HCEC 1CT (cell line): ENCODE results near the gene MAN2A1.

ENCODE experiments used
- DNase-seq: peaks from one replicate; pipeline ENCODE4 v3.0.0-alpha.2; 2017

MAN2A1 gene

DNA sequence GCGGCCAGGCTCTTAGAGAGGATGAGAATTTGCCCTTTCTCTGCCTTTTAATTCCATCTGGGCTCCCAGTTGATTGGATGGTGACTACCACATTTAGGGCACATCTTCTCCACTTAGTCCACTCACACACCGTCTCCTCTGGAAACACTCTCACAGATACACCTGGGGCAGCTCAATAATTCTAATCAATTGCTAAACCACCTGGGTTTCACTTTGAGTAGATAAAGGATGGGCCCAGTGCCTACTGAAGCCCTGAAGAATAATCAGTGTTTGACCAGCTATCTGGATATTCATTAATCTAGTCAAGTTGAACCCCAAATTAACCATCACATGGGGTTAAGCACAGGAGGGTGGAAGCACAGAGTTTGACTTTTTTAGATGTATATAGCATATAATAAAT is 19.1 kb downstream of the MAN2A1 start:
- no peak for DNase-seq

DNA sequence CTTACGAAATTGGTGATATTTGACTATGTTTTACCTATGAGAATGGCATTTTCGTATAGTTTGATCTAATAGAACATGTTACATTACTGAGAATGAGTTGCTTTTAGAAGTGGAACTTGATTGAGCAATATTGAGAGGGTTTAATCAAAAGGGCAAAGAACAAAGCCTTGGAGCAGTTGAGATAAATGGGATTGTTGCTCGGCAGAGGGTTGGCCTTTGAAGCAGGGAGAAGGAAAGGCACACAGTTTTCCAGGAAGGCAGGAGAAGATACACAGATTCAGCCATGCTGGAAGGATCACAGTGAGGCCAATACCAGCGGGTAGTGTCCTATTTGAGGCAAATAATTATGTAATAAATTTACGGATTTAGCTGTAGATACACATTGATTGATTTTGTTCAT is 19.5 kb downstream of the MAN2A1 start:
- no peak for DNase-seq

GRCh38 chr5:109711673-109712072 is 21.9 kb downstream of the MAN2A1 start:
- no peak for DNase-seq

DNA sequence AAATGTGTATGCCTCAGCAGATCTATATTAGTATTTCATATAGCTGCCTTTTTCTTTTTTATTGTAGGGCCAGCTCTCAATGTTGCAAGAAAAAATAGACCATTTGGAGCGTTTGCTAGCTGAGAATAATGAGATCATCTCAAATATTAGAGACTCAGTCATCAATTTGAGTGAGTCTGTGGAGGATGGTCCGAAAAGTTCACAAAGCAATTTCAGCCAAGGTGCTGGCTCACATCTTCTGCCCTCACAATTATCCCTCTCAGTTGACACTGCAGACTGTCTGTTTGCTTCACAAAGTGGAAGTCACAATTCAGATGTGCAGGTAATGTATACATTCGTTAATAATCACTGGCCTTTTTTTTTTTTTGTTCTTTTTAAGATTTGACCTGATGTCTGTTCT is 23.7 kb downstream of the MAN2A1 start:
- no peak for DNase-seq

GRCh38 chr5:109714592-109714991 is 24.9 kb downstream of the MAN2A1 start:
- no peak for DNase-seq

DNA sequence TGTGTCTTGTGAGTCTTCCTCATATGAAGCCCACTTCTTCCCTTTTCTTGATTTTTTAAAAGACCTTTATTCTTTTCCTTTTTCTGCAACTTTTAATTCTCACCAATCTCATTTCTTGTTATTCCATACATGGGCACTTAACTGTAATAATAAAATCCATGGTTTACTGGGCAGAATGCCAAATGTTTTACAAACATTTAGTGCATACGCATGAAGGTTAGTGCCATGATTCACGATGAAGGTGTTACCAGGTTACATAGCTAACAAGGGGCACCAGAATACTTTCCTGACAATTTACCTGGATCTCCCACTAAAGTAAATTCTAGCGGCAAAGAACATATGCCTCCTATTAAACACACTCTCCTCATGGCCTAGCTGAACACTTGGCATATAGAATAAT is 28.5 kb downstream of the MAN2A1 start:
- no peak for DNase-seq

DNA sequence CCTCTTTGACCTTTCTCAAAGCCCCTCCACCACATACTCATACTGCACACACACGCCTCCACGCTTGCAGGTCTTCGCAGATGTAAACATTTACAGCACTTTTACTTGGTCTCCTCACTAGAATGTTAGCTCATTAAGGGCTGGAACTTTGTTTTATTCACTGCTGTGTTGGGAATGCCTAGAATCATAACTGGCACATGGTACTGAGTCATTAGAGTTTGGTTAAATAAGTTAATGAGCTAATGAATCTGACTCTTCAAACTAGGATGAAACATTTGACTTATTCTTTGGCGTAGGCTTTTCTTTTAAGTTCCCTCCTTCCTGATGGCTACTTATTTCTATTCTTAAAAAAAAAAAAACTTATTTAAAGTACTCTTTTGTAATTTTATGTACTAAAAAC is 28.9 kb downstream of the MAN2A1 start:
- no peak for DNase-seq

GRCh38 chr5:109719978-109720377 is 30.3 kb downstream of the MAN2A1 start:
- DNase-seq: no peak

DNA sequence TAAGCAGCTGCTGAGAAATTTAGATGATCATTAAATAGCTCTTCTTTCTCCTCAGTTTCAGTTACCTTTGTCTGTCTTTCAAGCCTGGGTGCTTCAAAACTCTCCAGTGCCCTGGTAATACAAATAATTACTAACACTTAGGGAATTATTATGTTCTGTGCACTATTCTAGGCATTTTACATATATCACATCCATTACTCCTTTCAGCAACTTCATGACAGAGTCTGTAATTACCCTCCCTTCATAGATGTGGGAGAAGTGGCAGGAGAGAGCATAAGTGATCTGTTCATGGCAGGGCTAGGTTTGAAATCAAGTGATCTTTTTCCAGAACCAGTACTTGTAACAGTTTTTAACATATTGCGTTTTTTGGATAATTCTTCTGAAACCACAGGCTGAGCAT is 32.0 kb downstream of the MAN2A1 start:
- DNase-seq: no peak

DNA sequence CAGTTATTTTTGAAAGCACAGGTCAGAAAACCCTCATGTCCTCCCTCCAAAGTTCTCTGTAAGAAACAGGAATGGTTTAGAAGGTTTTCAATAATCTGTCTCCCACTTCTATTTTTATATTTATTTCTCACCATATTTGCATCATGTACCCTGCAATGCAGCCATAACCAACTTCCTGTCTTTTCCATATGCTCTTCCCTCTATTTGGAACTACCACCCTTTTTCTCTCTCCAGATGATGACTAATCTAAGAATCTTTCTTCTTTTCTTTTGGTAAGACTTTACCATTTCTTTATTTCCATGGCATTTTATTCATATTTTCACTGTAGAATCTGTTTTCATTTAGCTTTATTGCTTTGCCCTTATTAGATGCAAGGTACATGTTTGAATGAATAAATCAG is 33.9 kb downstream of the MAN2A1 start:
- DNase-seq: peak; percentile 42

GRCh38 chr5:109725135-109725534 is 35.4 kb downstream of the MAN2A1 start:
- DNase-seq: no peak

DNA sequence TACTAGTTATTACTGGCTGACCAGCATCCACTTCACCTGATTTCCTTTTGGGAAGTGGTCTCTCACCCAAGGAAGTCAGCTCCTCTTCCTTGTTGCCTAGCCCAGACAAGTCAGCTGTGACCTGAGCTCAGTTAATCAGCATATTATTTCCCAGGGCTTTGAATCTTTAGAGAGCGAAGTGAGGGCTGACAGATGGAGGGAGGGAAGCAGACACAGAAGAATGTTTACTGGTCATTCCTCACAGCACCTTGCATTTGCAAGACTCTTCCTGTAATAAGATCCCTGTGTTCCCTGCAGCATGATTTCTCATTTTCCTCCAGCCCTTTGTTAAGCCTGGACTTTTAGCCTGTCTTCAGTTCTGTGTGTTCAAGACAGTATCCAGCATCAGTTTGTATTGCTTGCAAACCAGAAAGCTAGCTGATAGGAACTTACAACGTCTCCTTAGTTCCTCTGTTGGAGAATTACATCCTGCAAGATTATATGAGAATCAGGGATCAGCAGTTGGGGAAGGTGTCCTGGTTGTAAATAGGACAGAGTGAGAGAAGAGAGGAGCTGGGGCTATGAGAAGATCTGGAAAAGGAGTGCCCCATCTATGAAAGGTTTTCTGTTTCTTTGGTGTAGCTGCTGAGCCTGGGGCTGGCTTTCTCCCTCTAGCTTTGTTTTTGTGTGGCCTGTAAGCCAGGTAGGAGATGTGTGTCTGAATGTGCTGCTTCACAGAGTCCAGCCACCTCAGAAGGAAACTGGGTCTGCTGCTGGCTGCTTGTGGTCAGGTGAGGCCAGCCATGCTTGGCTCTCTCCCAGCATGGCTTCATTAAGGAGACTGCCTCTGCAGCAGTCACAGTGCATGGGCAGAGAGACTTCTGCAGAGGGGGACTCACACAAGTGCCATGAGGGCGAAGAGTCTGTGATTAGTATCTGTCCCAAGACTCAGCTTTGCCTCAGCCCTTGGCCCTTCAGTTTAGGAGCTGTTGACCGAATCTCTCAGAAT is 50.3 kb downstream of the MAN2A1 start:
- peak; percentile 21 for DNase-seq

- DNase-seq: no peak
Observed at GRCh38 chr5:109740966-109741365, 51.2 kb downstream of the MAN2A1 start.

DNA sequence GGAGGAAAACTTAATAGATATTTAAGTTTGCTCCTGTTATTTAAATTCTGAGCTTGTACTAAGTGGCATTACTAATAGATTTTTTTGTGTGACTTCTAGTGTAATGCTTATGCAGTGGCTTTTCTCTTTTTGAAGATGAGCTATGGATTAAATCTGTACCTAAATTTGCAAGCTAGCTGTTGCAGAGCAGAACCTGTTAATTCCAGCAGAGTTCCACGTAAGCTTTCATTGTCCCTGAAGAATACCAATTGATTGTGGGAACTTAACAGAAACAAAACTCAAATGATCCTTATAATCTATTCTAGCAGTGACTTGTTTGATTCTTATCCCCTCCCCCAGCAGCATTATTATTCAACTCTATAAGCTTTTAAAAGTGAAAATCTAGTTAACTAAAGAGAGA is 51.7 kb downstream of the MAN2A1 start:
- no peak for DNase-seq

DNA sequence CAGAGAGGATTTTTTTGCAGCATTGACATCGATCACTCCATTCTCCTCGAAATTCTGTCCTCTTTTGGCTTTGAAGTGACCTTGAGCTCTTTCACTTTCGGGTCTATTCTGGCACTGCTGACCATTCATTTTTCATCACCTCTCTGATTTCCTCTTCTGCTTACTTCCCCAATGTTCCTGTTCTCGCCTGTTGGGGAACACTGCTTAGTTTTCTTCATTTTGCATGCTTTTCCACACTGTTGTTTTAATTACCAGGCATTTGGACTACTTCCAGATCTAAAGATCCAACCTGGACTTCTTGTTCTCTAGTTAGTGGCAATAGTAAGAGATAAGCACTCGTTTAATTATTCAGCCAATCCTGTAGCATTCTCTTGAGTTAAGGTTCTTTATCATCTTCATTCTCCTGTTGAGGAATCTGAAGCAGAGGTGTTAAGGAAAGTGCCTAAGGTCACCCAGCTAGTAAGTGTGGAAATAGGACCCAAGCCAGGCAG is 53.4 kb downstream of the MAN2A1 start:
- DNase-seq: no peak

GRCh38 chr5:109743770-109744212 is 54.1 kb downstream of the MAN2A1 start:
- peak; percentile 95 for DNase-seq

- no peak for DNase-seq
Observed at GRCh38 chr5:109744261-109744660, 54.5 kb downstream of the MAN2A1 start.

GRCh38 chr5:109748546-109748945 is 58.8 kb downstream of the MAN2A1 start:
- DNase-seq: peak; percentile 32

DNA sequence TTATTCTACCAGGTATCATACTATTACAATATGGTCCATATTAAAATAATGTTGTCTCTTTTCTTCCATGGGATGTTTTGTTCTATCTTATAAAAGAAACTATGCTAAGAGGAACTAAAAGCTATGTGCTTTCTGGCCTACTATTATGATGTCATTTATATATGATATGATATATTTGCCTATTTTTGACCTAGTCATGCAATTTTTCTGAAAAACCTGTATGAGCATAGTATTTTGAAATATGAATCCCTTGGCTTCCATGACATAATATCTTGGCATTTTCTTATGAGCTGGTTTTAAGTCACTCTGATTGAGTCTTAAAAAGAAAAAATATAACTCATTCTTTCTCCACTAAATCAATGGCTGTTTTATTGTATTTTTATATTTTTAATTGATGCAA is 60.7 kb downstream of the MAN2A1 start:
- DNase-seq: peak; percentile 7

DNA sequence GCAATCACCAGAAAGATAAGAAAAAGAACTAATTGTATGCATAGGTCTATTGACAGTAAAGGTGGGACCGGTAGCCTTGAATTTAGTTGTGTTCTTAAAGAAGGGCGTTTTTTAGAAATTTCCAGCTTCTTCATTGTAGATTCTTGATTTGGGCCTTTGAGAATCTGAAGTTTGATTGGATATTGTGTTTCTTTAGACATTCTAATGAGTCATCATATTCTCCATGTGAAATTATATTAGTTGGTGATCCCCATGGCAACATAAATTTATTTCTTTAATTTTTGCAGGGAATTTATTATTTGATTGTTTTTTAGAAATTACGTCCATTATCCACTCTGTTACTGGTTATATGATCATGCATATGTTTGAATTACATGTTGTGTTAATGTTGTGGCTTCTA is 63.6 kb downstream of the MAN2A1 start:
- DNase-seq: no peak

GRCh38 chr5:109754319-109754718 is 64.6 kb downstream of the MAN2A1 start:
- no peak for DNase-seq

DNA sequence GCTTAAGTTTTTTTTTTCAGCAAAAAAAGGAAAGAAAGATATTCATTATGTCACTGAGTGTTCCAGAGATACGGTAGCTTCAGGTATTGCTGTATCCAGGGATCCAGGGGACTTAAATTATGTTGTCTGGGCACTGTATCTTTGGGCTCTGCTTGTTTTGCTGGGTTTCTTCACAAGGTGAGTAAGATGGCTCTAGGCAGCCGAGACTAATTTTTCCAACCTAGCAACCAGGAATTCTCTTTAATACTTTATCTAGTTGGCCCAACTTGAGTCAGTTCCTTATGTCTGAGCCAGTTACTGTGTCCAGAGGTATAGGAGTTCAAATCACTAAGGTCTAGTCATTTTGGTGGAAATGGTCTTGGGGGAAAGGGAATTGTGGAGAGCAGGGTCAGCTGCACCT is 66.0 kb downstream of the MAN2A1 start:
- DNase-seq: no peak

DNA sequence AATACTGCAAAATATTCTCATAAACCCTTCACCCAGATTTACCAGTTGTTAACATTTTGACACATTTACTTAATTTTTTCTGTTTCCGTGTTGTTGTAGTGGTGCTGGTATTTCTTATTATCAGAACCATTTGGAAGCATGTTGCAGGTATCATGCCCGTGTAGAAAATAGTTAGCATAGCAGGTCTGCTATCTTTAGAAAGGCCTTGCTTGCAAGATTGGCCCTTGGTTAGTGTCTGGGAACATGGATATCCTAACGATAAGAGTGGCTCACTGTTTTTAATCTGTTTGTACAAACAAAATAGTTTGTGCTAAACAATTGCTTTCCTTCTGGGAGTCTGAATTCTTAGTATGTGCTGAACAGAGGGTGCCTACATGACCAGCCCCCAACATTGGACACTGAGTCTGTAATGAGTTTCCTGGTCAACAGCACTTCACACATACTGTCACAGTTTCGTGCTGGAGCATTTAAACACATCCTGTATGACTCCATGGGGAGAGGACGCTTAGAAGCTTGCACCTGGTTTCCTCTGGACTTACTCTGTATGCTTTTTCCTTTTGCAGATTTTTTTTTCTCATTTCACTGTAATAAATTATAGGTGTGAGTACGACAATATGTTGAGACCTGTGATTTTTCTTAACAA is 66.9 kb downstream of the MAN2A1 start:
- DNase-seq: no peak

DNA sequence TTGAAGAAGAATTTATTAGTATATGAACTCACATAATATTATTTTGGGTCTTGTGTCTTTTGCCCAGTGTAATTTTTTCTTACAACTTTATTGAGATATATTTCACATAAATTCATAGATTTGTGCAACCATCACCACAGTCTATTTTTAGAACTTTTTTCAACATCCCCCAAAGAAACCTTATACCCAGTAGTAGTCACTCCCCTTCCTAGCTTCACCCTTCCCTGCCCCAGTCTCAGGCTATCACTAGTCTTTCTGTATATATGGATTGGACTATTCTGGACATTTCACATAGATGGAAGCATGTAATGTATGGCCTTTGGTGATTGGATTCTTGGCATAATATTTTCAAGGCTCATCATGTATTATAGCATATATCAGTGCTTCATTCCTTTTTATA is 67.8 kb downstream of the MAN2A1 start:
- DNase-seq: no peak
